ENCODE results near the gene FLVCR1. TPM values are rescaled to one million over a fixed set of nuclear protein-coding genes. Genes with fewer than 3 reads are reported as not detected.

Gene FLVCR1
- total and polyA plus RNA-seq, 12 donors = 1.2 to 4.9 (median 2.2) TPM

DNA sequence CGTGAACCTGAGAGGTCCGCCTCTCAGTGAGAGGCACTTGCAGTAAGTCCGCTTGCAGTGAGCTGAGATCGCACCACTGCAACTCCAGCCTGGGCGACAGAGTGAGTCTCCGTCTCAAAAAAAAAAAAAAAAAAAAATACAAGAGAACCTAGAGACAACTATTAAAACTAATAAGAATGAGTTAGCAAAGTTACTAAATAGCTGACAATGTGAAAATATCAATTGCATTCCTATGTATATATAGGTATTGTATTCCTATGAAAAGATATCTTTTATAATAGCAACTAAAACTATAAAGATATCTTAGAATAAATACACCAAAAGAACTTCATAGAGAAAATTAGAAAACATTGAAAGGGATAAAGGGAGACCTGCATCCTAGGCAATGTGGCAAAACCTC lies 20.3 kb downstream of the FLVCR1 start:
- no peaks in the 10 kb centered on the region for H3K4me1 ChIP-seq
- intact Hi-C loops (cut with DNase I) = no loop called here
- ATAC-seq = no peak
- DNase-seq = no peak
- no peaks in the 10 kb centered on the region for H3K9me3 ChIP-seq
- no peak overlapping the region for H3K27ac ChIP-seq
- no peaks in the 10 kb centered on the region for H3K27me3 ChIP-seq
- 97 to 100% methylated on average over 6 of the region's 6 CpGs for WGBS, 2 donors
- TF ChIP-seq, protein P1, sequence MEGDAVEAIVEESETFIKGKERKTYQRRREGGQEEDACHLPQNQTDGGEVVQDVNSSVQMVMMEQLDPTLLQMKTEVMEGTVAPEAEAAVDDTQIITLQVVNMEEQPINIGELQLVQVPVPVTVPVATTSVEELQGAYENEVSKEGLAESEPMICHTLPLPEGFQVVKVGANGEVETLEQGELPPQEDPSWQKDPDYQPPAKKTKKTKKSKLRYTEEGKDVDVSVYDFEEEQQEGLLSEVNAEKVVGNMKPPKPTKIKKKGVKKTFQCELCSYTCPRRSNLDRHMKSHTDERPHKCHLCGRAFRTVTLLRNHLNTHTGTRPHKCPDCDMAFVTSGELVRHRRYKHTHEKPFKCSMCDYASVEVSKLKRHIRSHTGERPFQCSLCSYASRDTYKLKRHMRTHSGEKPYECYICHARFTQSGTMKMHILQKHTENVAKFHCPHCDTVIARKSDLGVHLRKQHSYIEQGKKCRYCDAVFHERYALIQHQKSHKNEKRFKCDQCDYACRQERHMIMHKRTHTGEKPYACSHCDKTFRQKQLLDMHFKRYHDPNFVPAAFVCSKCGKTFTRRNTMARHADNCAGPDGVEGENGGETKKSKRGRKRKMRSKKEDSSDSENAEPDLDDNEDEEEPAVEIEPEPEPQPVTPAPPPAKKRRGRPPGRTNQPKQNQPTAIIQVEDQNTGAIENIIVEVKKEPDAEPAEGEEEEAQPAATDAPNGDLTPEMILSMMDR (IDR thresholded peaks at IDR 0.05) = no peak
- no peak overlapping the region for H3K4me3 ChIP-seq
- peaks cover 0 to 88% (median 18%) of the 10 kb centered on the region in 9 donors for H3K36me3 ChIP-seq

DNA sequence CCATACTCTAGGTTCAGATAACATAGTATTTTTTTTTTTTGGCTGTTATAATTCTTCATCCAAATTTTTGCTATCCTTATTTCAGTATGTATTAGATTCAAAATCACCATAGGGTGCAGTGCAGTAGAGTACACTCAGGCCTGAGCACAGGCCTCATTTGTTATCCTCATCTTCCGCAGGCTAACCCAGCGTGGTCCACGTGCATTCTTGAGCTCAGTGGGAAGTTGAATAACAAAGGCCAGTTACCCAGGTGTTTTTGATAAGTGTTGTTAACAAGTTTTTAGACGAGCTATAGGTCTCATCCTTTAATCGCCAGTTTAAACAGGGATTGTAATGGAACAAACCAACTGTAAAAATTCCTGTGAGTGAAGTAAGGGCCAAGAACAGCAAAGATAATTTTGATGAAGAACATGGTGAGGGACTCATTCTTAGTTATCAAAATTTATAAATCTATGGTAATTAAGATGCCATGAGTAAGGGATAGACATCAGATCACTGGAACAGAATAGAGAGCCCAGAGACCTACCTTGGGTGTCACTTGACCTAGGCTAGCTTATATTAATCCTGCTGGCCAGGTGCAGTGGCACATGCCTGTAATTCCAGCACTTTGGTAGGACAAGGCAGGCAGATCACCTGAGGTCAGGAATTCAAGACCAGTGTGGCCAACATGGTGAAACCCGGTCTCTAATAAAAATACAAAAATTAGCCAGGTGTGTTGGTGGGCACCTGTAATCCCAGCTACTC lies 22.0 kb downstream of the FLVCR1 start:
- Histone ChIP-seq H3K4me1 (no peaks in the 10 kb centered on the region), H3K27me3 (no peaks in the 10 kb centered on the region), H3K27ac (no peak overlapping the region), H3K9me3 (no peaks in the 10 kb centered on the region), H3K36me3 (peaks cover 0 to 88% (median 12%) of the 10 kb centered on the region in 9 donors), H3K4me3 (no peak overlapping the region)
- intact Hi-C loops (cut with DNase I) = no loop called here
- TF ChIP-seq, protein P1 (IDR thresholded peaks at IDR 0.05) = no peak
- WGBS, 2 donors = 82 to 87% methylated on average over 6 of the region's 6 CpGs
- no peak for DNase-seq
- ATAC-seq = no peak

DNA sequence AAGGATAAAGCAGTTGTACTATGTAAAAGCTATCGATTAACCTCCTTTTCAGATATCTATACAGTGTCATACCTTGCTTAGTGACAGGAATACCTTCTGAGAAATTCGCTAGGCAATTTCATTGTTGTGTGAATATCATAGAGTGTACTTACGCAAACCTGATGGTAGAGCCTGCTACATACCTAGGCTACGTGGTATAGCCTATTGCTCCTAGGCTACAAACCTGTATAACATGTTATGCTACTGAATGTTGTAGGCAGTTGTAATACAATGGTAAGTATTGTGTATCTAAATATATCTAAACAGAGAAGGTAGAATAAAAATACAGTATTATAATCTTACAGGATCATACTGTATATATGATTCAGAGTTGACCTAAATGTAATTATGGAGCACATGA lies 26.5 kb downstream of the FLVCR1 start:
- 85% methylated on average over 4 of the region's 4 CpGs for WGBS, 2 donors
- Histone ChIP-seq H3K4me1 (no peaks in the 10 kb centered on the region), H3K27me3 (no peaks in the 10 kb centered on the region), H3K36me3 (peaks cover 0 to 96% (median 38%) of the 10 kb centered on the region in 9 donors), H3K9me3 (no peaks in the 10 kb centered on the region), H3K4me3 (no peak overlapping the region), H3K27ac (no peak overlapping the region)
- DNase-seq (no peak), ATAC-seq (no peak)
- TF ChIP-seq, protein P1 (IDR thresholded peaks at IDR 0.05) = no peak
- intact Hi-C loops (cut with DNase I) = no loop called here

DNA sequence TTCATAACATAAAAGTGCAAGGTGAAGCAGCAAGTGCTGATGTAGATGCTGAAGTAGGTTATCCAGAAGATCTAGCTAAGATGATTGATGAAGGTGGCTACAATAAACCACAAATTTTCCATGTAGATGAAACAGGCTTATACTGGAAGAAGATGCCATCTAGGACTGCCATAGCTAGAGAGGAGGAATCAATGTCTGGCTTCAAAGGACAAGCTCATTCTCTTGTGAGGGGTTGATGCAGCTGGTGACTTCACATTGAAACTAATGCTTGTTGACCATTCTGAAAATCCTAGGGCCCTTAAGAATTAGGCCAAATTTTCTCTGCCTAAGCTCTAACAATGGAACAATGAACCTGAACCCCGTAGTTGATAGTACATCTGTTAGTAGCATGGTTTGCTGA lies 34.0 kb downstream of the FLVCR1 start:
- DNase-seq (no peak), ATAC-seq (no peak)
- intact Hi-C loops (cut with DNase I) = no loop called here
- Histone ChIP-seq H3K27ac (no peak overlapping the region), H3K4me1 (no peaks in the 10 kb centered on the region), H3K36me3 (peaks cover 0 to 96% (median 35%) of the 10 kb centered on the region in 9 donors), H3K9me3 (no peaks in the 10 kb centered on the region), H3K27me3 (no peaks in the 10 kb centered on the region), H3K4me3 (no peak overlapping the region)
- TF ChIP-seq, protein P1 (IDR thresholded peaks at IDR 0.05) = no peak
- 92 to 97% methylated on average over 1 of the region's 1 CpG for WGBS, 2 donors
